ENCODE results near the gene PDXDC1. TPM values are rescaled to one million over a fixed set of nuclear protein-coding genes. Genes with fewer than 3 reads are reported as not detected.
A peak's percentile ranks its signal among the peaks of the same experiment; 100 is the strongest.
"Not testable (repeated sequence)": the region's sequence is repeated elsewhere in the genome, so short reads cannot be mapped to it uniquely, and the experiment has no call there.

The PDXDC1 gene
- total and polyA plus RNA-seq, 4 donors = 35.7 to 109 (median 69.6) TPM

GRCh38 chr16:15055141-15056053 is 80.6 kb downstream of the PDXDC1 start:
- Histone ChIP-seq H3K4me1 (ENCODE audit: control insufficient read depth in 5 of 5, insufficient read depth in 5 of 5, low read length in 5 of 5) (peaks cover 0 to 10% (median 4%) of the 10 kb centered on the region in 5 donors), H3K27ac (ENCODE audit: low read depth in 1 of 2, low read length in 1 of 2) (peak overlapping the region; percentile 58 to 73), H3K4me3 (peak overlapping the region; percentile 80), H3K36me3 (ENCODE audit: control insufficient read depth in 4 of 4, insufficient read depth in 4 of 4, low read length in 4 of 4) (peaks cover 4 to 10% (median 5%) of the 10 kb centered on the region in 4 donors), H3K9ac (ENCODE audit: insufficient read depth in 1 of 2, low read length in 2 of 2) (peak overlapping the region in 1 of 2 donors; percentile 61), H3K9me3 (ENCODE audit: control insufficient read depth in 4 of 4, insufficient read depth in 3 of 4, low read length in 3 of 4) (peaks cover 0 to 2% (median 0%) of the 10 kb centered on the region in 4 donors), H3K27me3 (ENCODE audit: control insufficient read depth in 3 of 3, insufficient read depth in 3 of 3, low read length in 2 of 3) (no peaks in the 10 kb centered on the region)
- DNase-seq (peak in 2 of 3 donors; percentile 40 to 83), ATAC-seq (ENCODE audit: insufficient read depth, low FRiP score) (no peak)
- no peak for TF ChIP-seq CTCF (IDR thresholded peaks at IDR 0.05; ENCODE audit: control extremely low read depth, extremely low read depth)
- 2 to 5% methylated on average over 61 to 81 of the region's 81 CpGs for whole genome bisulfite sequencing, 2 donors

GRCh38 chr16:15057681-15058417 is 83.0 kb downstream of the PDXDC1 start:
- Histone ChIP-seq H3K9ac (ENCODE audit: insufficient read depth in 1 of 2, low read length in 2 of 2) (no peak overlapping the region), H3K36me3 (ENCODE audit: control insufficient read depth in 4 of 4, insufficient read depth in 4 of 4, low read length in 4 of 4) (peaks cover 12 to 27% (median 17%) of the 10 kb centered on the region in 4 donors), H3K27me3 (ENCODE audit: control insufficient read depth in 3 of 3, insufficient read depth in 3 of 3, low read length in 2 of 3) (no peaks in the 10 kb centered on the region), H3K4me1 (ENCODE audit: control insufficient read depth in 5 of 5, insufficient read depth in 5 of 5, low read length in 5 of 5) (peaks cover 0 to 10% (median 4%) of the 10 kb centered on the region in 5 donors), H3K4me3 (no peak overlapping the region), H3K27ac (ENCODE audit: low read depth in 1 of 2, low read length in 1 of 2) (no peak overlapping the region), H3K9me3 (ENCODE audit: control insufficient read depth in 4 of 4, insufficient read depth in 3 of 4, low read length in 3 of 4) (peaks cover 0 to 2% (median 0%) of the 10 kb centered on the region in 4 donors)
- TF ChIP-seq CTCF (IDR thresholded peaks at IDR 0.05; ENCODE audit: control extremely low read depth, extremely low read depth) = no peak
- DNase-seq (no peak), ATAC-seq (ENCODE audit: insufficient read depth, low FRiP score) (no peak)
- 76 to 79% methylated on average over 7 of the region's 7 CpGs for WGBS, 2 donors

GRCh38 chr16:15059324-15059723 is 84.5 kb downstream of the PDXDC1 start:
- DNase-seq (no peak), ATAC-seq (ENCODE audit: insufficient read depth, low FRiP score) (no peak)
- peaks cover 0 to 9% (median 4%) of the 10 kb centered on the region in 5 donors for H3K4me1 ChIP-seq (ENCODE audit: control insufficient read depth in 5 of 5, insufficient read depth in 5 of 5, low read length in 5 of 5)
- no peak overlapping the region for H3K4me3 ChIP-seq
- no peak overlapping the region for H3K9ac ChIP-seq (ENCODE audit: insufficient read depth in 1 of 2, low read length in 2 of 2)
- no peak for TF ChIP-seq CTCF (IDR thresholded peaks at IDR 0.05; ENCODE audit: control extremely low read depth, extremely low read depth)
- H3K36me3 ChIP-seq (ENCODE audit: control insufficient read depth in 4 of 4, insufficient read depth in 4 of 4, low read length in 4 of 4) = peaks cover 14 to 30% (median 17%) of the 10 kb centered on the region in 4 donors
- H3K27me3 ChIP-seq (ENCODE audit: control insufficient read depth in 3 of 3, insufficient read depth in 3 of 3, low read length in 2 of 3) = no peaks in the 10 kb centered on the region
- H3K27ac ChIP-seq (ENCODE audit: low read depth in 1 of 2, low read length in 1 of 2) = no peak overlapping the region
- H3K9me3 ChIP-seq (ENCODE audit: control insufficient read depth in 4 of 4, insufficient read depth in 3 of 4, low read length in 3 of 4) = peaks cover 0 to 1% (median 0%) of the 10 kb centered on the region in 4 donors
- 65 to 83% methylated on average over 3 of the region's 3 CpGs for WGBS, 2 donors

- not testable (repeated sequence) for H3K9ac ChIP-seq (ENCODE audit: insufficient read depth in 1 of 2, low read length in 2 of 2); H3K9me3 ChIP-seq (ENCODE audit: control insufficient read depth in 4 of 4, insufficient read depth in 3 of 4, low read length in 3 of 4); H3K27ac ChIP-seq (ENCODE audit: low read depth in 1 of 2, low read length in 1 of 2); DNase-seq; ATAC-seq (ENCODE audit: insufficient read depth, low FRiP score); H3K4me1 ChIP-seq (ENCODE audit: control insufficient read depth in 5 of 5, insufficient read depth in 5 of 5, low read length in 5 of 5); H3K27me3 ChIP-seq (ENCODE audit: control insufficient read depth in 3 of 3, insufficient read depth in 3 of 3, low read length in 2 of 3); H3K4me3 ChIP-seq
- H3K36me3 ChIP-seq (ENCODE audit: control insufficient read depth in 4 of 4, insufficient read depth in 4 of 4, low read length in 4 of 4) = peaks cover 16 to 30% (median 24%) of the 10 kb centered on the region in 4 donors
- WGBS, 2 donors = 57 to 75% methylated on average over 8 of the region's 8 CpGs
These were observed 87.4 kb downstream of the PDXDC1 start for GRCh38 chr16:15062085-15062810.

GRCh38 chr16:15065961-15066360 is 91.1 kb downstream of the PDXDC1 start:
- H3K36me3 ChIP-seq (ENCODE audit: control insufficient read depth in 4 of 4, insufficient read depth in 4 of 4, low read length in 4 of 4) = peaks cover 9 to 27% (median 22%) of the 10 kb centered on the region in 4 donors
- not testable (repeated sequence) for H3K4me1 ChIP-seq (ENCODE audit: control insufficient read depth in 5 of 5, insufficient read depth in 5 of 5, low read length in 5 of 5); H3K27me3 ChIP-seq (ENCODE audit: control insufficient read depth in 3 of 3, insufficient read depth in 3 of 3, low read length in 2 of 3); H3K4me3 ChIP-seq; ATAC-seq (ENCODE audit: insufficient read depth, low FRiP score); H3K9ac ChIP-seq (ENCODE audit: insufficient read depth in 1 of 2, low read length in 2 of 2); H3K27ac ChIP-seq (ENCODE audit: low read depth in 1 of 2, low read length in 1 of 2); DNase-seq; H3K9me3 ChIP-seq (ENCODE audit: control insufficient read depth in 4 of 4, insufficient read depth in 3 of 4, low read length in 3 of 4)
- WGBS, 2 donors = 98 to 100% methylated on average over 4 of the region's 4 CpGs
